SU-DHL-6 (cell line): Measurements from ENCODE around the gene LHPP.

Experiments used
- CTCF ChIP-seq: fragments of 200-600 bp; sonication (generic); IDR thresholded peaks from one replicate; pipeline ENCODE4 v1.5.1; 2017; ENCODE audit warnings: antibody characterized with exemption, mild to moderate bottlenecking, low read length, moderate library complexity; ENCODE audit not compliant: insufficient read depth, poor library complexity, severe bottlenecking
- EZH2phosphoT487 ChIP-seq: fragments of 200-600 bp; sonication (generic), shearing (Covaris generic); conservative IDR thresholded peaks from 2 replicates; pipeline ENCODE4 v1.6.1; 2018; ENCODE audit warnings: mild to moderate bottlenecking, antibody characterized with exemption, low read length, moderate library complexity, mixed read lengths

- TF ChIP-seq CTCF (no peak), EZH2phosphoT487 (no peak)
Observed at GRCh38 chr10:124605001-124605370, 143.4 kb downstream of the LHPP start.
